Left lung (tissue), 14 donors: ENCODE measurements around the gene DLGAP4. TPM values are rescaled to one million over a fixed set of nuclear protein-coding genes. Genes with fewer than 3 reads are reported as not detected.

Experiments used
- ATAC-seq: fragments of 200-7000 bp; cut with Tn5 transposase; one replicate; pipeline ENCODE4 v1.9.1; 2020; ENCODE audit warnings: moderate library complexity
- DNase-seq, 4 donors: peaks; one replicate each; pipeline ENCODE4 v3.0.0-alpha.2; 2013 to 2020
- H3K27ac ChIP-seq, 2 donors: fragments of 200-600 bp; sonication (generic) in 1 of 2; one replicate each; pipeline versions ENCODE4 v1.5.0 to v1.8.0; 2020 to 2021
- H3K27me3 ChIP-seq, 2 donors: fragments of 200-600 bp; sonication (generic) in 1 of 2; one replicate each; pipeline versions ENCODE4 v1.5.0 to v1.8.0; 2020 to 2021
- H3K36me3 ChIP-seq, 2 donors: fragments of 200-600 bp; sonication (generic) in 1 of 2; one replicate each; pipeline versions ENCODE4 v1.5.0 to v1.8.0; 2020 to 2021
- H3K4me1 ChIP-seq, 2 donors: fragments of 200-600 bp; one replicate each; pipeline ENCODE4 v1.8.0; 2021
- H3K4me3 ChIP-seq, 2 donors: fragments of 200-600 bp; sonication (generic) in 1 of 2; one replicate each; pipeline versions ENCODE4 v1.5.0 to v1.8.0; 2020 to 2021; ENCODE audit warnings: mild to moderate bottlenecking in 1 of 2
- H3K9me3 ChIP-seq, 2 donors: fragments of 200-600 bp; sonication (generic) in 1 of 2; one replicate each; pipeline versions ENCODE4 v1.5.0 to v1.8.0; 2020 to 2021
- intact Hi-C, 2 donors: fragments of 100-400 bp; cut with DNase I; formaldehyde crosslinking; loops; one replicate each; pipeline versions ENCODE4 v1.11.2 to v1.14.2; 2022
- long read RNA-seq, 12 donors: library from polyadenylated mRNA in 2 of 12; unstranded in 2 of 12; transcript quantifications; one replicate each; pipeline ENCODE4 v2.0.0 and lab custom pipeline, GENCODE V29; 2019 to 2026
- polyA plus RNA-seq, 6 donors: library from polyadenylated mRNA; unstranded; fragments of 120-200 nt; gene quantifications; one replicate each; pipeline ENCODE4 v1.2.1, GENCODE V29; 2013; ENCODE audit not compliant: insufficient read length in 6 of 6
- total RNA-seq, 2 donors: library from RNA; stranded (reverse); fragmentation: NEBNext Ultra II Directional; extraction: Animal tissue kit (Norgen Biotek cat#: 25700); gene quantifications; one replicate each; pipeline ENCODE4 v1.2.1, GENCODE V29; 2021
- TF ChIP-seq, protein P1 (sequence below), 2 donors: fragments of 200-600 bp; sonication (generic) in 1 of 2; IDR thresholded peaks; one replicate each; pipeline versions ENCODE4 v1.5.0 to v1.8.0; 2021; ENCODE audit warnings: antibody characterized with exemption in 2 of 2
- donor health status: DM: no; HTN: yes; CAD: no.
- donor health status: DM: no; HTN: no; CAD: no.

The DLGAP4 gene, protein sequence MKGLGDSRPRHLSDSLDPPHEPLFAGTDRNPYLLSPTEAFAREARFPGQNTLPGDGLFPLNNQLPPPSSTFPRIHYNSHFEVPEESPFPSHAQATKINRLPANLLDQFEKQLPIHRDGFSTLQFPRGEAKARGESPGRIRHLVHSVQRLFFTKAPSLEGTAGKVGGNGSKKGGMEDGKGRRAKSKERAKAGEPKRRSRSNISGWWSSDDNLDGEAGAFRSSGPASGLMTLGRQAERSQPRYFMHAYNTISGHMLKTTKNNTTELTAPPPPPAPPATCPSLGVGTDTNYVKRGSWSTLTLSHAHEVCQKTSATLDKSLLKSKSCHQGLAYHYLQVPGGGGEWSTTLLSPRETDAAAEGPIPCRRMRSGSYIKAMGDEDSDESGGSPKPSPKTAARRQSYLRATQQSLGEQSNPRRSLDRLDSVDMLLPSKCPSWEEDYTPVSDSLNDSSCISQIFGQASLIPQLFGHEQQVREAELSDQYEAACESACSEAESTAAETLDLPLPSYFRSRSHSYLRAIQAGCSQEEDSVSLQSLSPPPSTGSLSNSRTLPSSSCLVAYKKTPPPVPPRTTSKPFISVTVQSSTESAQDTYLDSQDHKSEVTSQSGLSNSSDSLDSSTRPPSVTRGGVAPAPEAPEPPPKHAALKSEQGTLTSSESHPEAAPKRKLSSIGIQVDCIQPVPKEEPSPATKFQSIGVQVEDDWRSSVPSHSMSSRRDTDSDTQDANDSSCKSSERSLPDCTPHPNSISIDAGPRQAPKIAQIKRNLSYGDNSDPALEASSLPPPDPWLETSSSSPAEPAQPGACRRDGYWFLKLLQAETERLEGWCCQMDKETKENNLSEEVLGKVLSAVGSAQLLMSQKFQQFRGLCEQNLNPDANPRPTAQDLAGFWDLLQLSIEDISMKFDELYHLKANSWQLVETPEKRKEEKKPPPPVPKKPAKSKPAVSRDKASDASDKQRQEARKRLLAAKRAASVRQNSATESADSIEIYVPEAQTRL
- total RNA-seq (10 to 100 TPM; 61.5 to 72.7 TPM), polyA plus RNA-seq (10 to 100 TPM; 53.5 to 84.3 (median 72.4) TPM)
- long read RNA-seq, donor 1, transcript DLGAP4-202 (7 exons, 2,392 nt): major isoform, 5 of 32 reads
- long read RNA-seq, donor 1, transcript DLGAP4-206 (7 exons, 3,110 nt): major isoform, 5 of 32 reads
- long read RNA-seq, donor 1, partial matches to known transcripts: 22 of 32 reads
- long read RNA-seq, donor 1, other reads (novel, unspliced or antisense): 0 of 32 reads
- long read RNA-seq, donor 2, transcript DLGAP4-206 (7 exons, 3,110 nt): major isoform, 5 of 49 reads
- long read RNA-seq, donor 2, partial matches to known transcripts: 40 of 49 reads
- long read RNA-seq, donor 2, other reads (novel, unspliced or antisense): 0 of 49 reads
- long read RNA-seq, donor 3, partial matches to known transcripts: 17 of 23 reads
- long read RNA-seq, donor 3, other reads (novel, unspliced or antisense): 0 of 23 reads
- long read RNA-seq, donor 4, partial matches to known transcripts: 2 of 12 reads
- long read RNA-seq, donor 4, other reads (novel, unspliced or antisense): 5 of 12 reads
- long read RNA-seq, donor 5, partial matches to known transcripts: 7 of 13 reads
- long read RNA-seq, donor 5, other reads (novel, unspliced or antisense): 0 of 13 reads
- long read RNA-seq, donor 6, transcript DLGAP4-206 (7 exons, 3,110 nt): major isoform, 5 of 5 reads
- long read RNA-seq, donor 6, partial matches to known transcripts: 0 of 5 reads
- long read RNA-seq, donor 6, other reads (novel, unspliced or antisense): 0 of 5 reads
- long read RNA-seq, donor 7, partial matches to known transcripts: 0 of 3 reads
- long read RNA-seq, donor 7, other reads (novel, unspliced or antisense): 0 of 3 reads
- long read RNA-seq, donor 8, transcript DLGAP4-202 (7 exons, 2,392 nt): major isoform, 7 of 49 reads
- long read RNA-seq, donor 8, transcript DLGAP4-206 (7 exons, 3,110 nt): minor isoform, 5 of 49 reads
- long read RNA-seq, donor 8, partial matches to known transcripts: 37 of 49 reads
- long read RNA-seq, donor 8, other reads (novel, unspliced or antisense): 0 of 49 reads
- long read RNA-seq, donor 9: 0 reads
- long read RNA-seq, donor 10, transcript DLGAP4-206 (7 exons, 3,110 nt): major isoform, 5 of 18 reads
- long read RNA-seq, donor 10, partial matches to known transcripts: 3 of 18 reads
- long read RNA-seq, donor 10, other reads (novel, unspliced or antisense): 10 of 18 reads
- long read RNA-seq, donor 11, partial matches to known transcripts: 44 of 48 reads
- long read RNA-seq, donor 11, other reads (novel, unspliced or antisense): 0 of 48 reads
- long read RNA-seq, donor 12, partial matches to known transcripts: 0 of 3 reads
- long read RNA-seq, donor 12, other reads (novel, unspliced or antisense): 0 of 3 reads

DNA sequence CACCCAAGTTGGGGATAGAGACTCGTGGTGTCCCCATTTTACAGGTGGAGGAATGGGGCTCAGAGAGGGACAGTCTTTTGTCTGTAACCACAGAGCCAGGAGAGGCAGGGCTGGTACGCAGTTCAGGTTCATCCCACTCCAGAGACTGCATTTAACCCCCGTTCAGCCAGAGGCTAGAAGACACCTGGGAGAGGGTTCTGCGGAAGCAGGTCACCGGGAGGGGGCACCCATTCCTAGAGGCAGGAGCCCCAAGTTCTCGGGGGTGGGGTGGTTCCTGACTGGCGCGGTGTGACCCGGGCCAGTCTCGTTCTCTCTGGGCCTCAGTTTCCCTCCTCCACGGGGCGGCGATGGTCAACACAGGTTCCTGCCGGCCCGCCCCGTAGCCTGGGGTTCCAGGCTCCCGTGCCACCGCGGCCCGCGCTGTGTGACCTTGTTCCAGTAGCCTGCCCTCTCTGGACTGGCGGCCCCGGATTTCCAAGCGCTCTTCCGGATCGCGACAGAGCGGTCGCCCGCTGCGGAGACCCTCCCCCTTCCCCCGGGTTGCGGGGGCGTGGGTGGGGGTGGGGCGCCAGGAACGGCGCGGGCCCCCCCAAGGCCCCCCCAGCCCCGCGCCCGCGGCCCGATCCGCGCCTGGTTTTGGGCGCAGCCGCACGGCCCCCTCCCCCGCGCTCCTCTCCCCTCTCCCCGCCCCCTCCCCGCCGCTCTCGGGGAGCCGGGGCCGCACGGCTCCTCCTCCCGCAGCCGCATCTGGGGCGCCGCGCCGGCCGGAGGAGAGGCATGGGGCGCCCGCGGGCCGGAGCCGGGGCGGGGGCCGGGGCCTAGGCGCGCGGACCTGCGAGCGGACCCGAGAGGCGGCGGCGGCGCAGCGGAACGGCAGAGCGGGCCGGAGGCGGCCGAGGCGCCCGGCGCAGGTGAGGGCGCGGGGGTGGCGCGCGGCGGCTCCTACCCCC lies at the start of gene DLGAP4:
Gene DLGAP4 (plus strand): TSS at position 738 of the 950 bp plus-strand sequence. CDS start 125,379 bp downstream, outside the sequence.
- no peak for DNase-seq
- Histone ChIP-seq H3K4me1 (peaks cover 0 to 14% of the 10 kb centered on the region in 2 donors), H3K27me3 (peaks cover 58 to 98% of the 10 kb centered on the region in 2 donors), H3K9me3 (no peaks in the 10 kb centered on the region), H3K4me3 (no peak within 1 kb of the TSS), H3K36me3 (no peaks in the 10 kb centered on the region), H3K27ac (no peak within 1 kb of the TSS)
- TF ChIP-seq, protein P1, sequence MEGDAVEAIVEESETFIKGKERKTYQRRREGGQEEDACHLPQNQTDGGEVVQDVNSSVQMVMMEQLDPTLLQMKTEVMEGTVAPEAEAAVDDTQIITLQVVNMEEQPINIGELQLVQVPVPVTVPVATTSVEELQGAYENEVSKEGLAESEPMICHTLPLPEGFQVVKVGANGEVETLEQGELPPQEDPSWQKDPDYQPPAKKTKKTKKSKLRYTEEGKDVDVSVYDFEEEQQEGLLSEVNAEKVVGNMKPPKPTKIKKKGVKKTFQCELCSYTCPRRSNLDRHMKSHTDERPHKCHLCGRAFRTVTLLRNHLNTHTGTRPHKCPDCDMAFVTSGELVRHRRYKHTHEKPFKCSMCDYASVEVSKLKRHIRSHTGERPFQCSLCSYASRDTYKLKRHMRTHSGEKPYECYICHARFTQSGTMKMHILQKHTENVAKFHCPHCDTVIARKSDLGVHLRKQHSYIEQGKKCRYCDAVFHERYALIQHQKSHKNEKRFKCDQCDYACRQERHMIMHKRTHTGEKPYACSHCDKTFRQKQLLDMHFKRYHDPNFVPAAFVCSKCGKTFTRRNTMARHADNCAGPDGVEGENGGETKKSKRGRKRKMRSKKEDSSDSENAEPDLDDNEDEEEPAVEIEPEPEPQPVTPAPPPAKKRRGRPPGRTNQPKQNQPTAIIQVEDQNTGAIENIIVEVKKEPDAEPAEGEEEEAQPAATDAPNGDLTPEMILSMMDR (IDR thresholded peaks at IDR 0.05): no peak
- intact Hi-C loops: no loop called here
- ATAC-seq: no peak

DNA sequence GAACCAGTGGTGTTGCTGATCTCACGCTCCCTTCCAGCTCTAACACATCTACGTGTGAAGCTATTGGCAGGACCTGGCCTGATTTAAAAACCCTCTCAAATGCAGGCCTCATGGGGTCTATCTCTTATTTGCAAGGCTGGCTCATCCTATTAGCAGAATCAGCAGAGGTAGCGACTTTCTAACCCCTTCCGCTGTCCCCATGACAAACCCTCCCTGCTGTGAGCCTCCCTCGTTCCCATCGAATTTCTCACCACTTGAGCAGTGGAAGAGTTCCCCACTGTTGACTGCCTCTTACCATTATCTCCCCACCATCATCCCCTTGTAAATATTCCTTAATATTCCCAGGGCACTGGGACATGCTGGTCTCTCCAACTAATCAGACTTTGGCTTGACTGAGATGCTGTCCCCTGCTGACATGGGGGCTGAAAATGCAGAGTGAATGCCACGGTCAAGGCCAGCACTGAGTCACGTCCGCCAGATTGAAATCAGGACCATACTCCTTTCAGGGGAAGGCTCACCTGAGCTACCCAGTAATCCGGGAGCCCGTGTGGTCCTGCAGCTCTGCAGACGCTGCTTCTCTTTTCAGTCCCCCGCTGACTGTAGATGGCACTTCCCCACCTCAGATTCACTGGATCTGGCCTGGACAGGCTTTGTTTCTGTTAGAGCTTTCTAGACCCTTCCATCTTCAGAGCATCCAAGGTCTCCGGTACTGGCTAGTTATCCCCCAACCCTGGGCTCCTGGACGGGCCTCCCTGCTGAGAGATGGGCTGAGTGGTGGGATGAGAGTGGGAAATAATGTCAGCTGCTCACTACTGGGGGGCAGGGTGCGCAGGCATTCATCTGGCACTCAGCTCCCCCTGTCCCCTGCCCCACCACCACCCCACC lies 46.7 kb upstream of the DLGAP4 start:
- Histone ChIP-seq H3K27ac (no peak overlapping the region), H3K9me3 (no peaks in the 10 kb centered on the region), H3K36me3 (peaks cover 0 to 33% of the 10 kb centered on the region in 2 donors), H3K4me1 (no peaks in the 10 kb centered on the region), H3K4me3 (no peak overlapping the region), H3K27me3 (no peaks in the 10 kb centered on the region)
- intact Hi-C loops: no loop called here
- no peak for ATAC-seq
- TF ChIP-seq, protein P1 (IDR thresholded peaks at IDR 0.05): no peak
- no peak for DNase-seq

DNA sequence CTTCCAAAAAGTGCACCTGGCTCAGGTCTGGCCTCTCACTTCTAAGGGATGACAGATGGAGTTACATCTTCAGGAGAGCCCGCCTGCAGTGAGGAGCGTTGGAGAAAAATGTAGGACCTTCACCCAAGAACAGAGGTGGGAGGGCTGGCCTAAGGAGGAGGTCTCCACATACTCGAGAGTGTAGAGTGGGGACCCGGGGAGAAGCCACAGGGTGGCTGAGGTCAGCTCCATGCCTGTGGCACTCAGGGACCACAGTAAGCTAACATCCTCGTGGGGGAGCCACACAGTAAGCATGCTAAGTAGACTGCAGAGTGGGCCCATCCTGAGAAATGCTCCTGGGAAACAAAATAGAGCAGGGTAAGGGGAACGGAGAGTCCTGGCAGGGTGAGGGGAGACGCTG lies 45.8 kb upstream of the DLGAP4 start:
- ATAC-seq (no peak), DNase-seq (no peak)
- no peaks in the 10 kb centered on the region for H3K9me3 ChIP-seq
- peaks cover 0 to 25% of the 10 kb centered on the region in 2 donors for H3K36me3 ChIP-seq
- intact Hi-C loops: no loop called here
- TF ChIP-seq, protein P1 (IDR thresholded peaks at IDR 0.05): no peak
- H3K4me3 ChIP-seq: no peak overlapping the region
- H3K4me1 ChIP-seq: no peaks in the 10 kb centered on the region
- no peaks in the 10 kb centered on the region for H3K27me3 ChIP-seq
- no peak overlapping the region for H3K27ac ChIP-seq
